Measurements from ENCODE around the gene CXCL16.

GRCh38 chr17:4733073-4733531, 6.6 kb downstream of the CXCL16 start:
- TF ChIP-seq CTCF (conservative IDR thresholded peaks at IDR 0.05; ENCODE audit: low read depth, low read length) (peak; percentile 20; the same call in 1 of the 2 replicates), EZH2 (IDR thresholded peaks at IDR 0.05; ENCODE audit: borderline replicate concordance, low read depth, low read length, poor library complexity, severe bottlenecking) (no peak)

Measured in A673 (cell line).